NOMO-1 treated with DMSO at 0.1 percent for 48 hours (cell line): ENCODE data around the gene PANK4.
"Not testable (repeated sequence)": the region's sequence is repeated elsewhere in the genome, so short reads cannot be mapped to it uniquely, and the experiment has no call there.

Experiments used
- DNase-seq: peaks from one replicate; lab custom pipeline; 2025; ENCODE audit not compliant: unreplicated experiment; lab: John Stamatoyannopoulos, UW

Gene PANK4

DNA sequence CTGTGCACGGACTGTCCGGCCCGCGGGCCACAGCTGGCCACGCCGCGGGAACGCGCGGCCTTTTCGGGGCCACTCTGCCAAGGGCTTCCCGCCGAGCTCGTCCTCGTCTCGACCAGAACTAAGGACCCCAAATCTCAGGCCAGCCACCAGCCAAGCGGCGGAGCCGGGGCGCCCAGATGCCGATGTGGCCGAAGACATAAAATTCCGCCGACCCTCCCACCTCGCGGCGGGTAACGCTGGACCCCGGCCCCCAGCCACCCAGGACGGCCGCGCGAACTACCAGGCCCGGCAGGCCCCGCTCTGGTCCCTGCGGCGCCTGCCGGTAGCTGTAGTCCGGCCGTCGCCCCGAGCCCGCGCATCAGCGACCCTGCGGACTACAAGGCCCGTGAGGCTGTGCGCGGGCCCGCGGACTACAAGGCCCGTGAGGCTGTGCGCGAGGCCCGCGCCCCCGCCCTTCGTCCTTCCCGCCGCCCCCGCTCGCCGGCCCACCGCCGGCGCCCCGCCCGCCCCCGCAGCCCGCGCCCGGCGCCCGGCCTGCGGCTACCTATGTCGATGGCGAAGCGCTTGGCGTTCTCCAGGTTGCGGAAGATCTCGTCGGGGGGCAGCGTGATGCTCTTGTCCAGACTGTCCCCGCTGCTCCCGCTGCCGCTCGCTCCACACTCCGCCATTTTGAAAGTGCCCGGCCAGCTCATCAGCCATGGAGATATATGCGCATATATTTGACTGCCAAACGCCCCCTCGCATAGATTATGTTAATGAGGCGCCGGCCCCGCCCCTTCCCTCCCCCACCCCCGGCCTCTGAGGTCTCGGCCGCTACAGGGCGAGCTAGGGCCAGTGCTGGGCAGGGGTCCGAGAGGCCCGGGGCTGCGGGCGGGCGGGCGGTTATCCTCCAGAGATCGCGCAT, at the start of gene PANK4:
Gene PANK4 (minus strand): TSS at position 677 of the 904 bp plus-strand sequence. CDS start 9 bp downstream, at position 668.
- peak; percentile 88 for DNase-seq

DNA sequence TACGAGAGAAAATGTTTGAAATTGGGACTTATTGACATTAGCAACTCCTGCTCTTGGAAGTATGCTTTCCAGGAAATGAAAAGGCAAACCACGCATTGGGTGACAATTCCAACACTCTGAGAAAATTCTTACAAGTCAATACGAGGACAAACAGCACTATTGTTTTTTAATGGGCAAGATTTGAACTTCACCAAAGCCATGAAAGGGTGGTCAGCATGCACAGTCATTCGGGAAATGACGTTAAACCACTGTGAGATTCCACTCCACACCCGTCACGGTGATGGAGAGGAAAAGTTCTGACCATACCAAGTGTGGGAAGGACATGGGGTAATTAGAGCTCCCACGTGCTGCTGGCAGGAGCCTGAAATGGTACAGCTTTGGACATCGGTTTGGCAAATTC, 48.0 kb upstream of the PANK4 start:
- no peak for DNase-seq

- DNase-seq = no peak
Measured at GRCh38 chr1:2573250-2573920, 47.0 kb upstream of the PANK4 start.

GRCh38 chr1:2571348-2571747, 45.0 kb upstream of the PANK4 start:
- no peak for DNase-seq

DNA sequence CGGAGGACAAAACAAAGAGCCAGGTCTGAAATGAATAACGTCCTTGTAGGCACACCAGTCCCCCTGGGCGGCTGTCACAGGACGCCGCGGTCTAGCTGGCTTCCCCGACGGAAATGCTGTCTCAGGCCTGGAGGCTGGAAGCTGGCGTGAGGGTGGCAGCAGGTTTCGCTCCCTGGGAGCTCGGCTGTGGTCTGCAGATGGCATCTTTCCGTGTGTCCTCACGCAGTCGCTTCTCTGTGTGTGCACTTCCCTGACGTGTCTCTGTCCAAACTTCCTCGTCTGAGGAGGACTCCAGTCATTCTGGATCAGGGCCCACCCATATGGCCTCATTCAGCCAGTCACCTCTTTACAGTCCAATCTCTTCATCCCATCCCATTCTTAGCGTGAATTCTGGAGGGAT, 43.9 kb upstream of the PANK4 start:
- no peak for DNase-seq

- not testable (repeated sequence) for DNase-seq
Measured at GRCh38 chr1:2569703-2570102, 43.3 kb upstream of the PANK4 start.

- DNase-seq = no peak
Measured at GRCh38 chr1:2569060-2569459, 42.7 kb upstream of the PANK4 start.

DNA sequence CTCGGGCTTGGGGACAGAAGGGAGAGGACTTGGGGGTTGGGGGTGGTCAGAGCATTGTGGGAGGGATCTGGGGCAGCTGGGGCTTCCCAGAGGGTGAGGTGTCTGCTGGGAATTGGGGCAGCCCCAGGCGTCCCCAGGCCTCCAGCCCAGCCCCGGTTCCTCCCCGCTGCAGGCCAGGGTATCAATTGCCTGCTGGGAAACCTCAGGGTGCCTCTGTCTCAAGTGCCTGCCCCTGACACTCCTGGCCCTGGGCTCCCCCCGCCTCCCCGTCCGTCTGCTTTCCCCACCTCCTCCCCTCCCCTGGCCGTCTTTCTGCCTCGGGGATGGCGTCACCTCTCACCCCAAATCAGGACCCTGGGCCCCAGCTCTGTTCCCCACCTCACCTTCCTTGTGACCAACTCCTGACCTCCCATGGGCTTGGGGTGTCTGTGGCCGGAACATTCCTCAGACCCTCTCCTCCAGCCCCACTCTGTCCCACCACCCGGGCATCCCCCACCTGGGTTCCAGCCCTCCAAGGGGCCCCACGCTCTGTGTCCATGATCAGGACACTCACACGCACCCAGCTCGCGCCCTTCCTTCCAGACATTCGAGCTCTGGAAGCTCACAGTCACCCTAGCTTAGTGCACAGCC, 41.9 kb upstream of the PANK4 start:
- not testable (repeated sequence) for DNase-seq

- DNase-seq = no peak
Measured at GRCh38 chr1:2567083-2567679, 40.8 kb upstream of the PANK4 start.

DNA sequence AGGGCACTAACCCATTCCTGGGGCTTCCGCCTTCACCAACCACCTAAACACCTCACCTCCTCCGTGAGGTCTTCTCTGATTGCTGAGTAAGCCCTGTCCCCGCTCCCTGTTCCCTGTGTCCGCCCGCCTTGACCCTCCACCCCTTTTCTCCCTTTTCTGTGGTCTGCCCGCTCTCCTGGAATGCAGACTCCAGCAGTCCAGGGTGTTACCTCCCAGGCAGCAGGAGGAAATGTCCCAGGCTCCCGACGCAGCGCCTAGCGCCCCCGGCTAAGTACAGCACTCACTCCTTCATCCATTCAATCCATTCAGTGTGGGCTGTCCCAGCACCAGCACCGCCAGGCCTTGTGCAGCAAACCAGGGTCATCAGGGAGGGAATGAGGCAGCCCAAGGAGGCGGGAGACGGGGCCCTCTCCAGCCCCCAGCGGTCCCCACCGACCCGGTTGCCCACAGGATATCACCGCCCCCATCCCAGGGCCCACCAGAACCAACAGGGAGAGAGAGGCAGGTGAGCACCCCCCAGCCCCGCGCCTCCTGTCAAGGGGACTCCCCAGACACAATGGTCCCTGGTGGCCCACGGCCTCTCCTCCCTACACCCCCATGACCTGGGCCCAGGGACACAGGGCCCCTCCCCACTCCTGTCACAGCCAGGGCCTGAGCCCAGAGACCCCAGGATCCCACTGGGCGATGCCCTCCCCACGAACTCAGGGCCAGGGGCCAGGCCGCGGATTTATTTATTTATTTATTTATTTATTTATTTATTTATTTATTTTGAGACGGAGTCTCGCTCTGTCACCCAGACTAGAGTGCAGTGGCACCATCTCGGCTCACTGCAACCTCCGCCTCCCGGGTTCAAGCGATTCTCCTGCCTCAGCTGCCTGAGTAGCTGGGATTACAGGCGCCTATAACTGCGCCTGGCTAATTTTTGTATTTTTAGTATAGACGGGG, 40.0 kb upstream of the PANK4 start:
- no peak for DNase-seq

- no peak for DNase-seq
Measured at GRCh38 chr1:2564815-2565374, 38.5 kb upstream of the PANK4 start.

GRCh38 chr1:2564006-2564814, 37.8 kb upstream of the PANK4 start:
- no peak for DNase-seq

DNA sequence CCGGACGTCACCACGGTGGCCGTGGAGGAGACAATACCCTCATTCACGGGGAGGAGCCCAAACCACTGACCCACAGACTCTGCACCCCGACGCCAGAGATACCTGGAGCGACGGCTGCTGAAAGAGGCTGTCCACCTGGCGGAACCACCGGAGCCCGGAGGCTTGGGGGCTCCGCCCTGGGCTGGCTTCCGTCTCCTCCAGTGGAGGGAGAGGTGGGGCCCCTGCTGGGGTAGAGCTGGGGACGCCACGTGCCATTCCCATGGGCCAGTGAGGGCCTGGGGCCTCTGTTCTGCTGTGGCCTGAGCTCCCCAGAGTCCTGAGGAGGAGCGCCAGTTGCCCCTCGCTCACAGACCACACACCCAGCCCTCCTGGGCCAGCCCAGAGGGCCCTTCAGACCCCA, 36.8 kb upstream of the PANK4 start:
- no peak for DNase-seq

- DNase-seq = no peak
Measured at GRCh38 chr1:2561898-2562895, 35.8 kb upstream of the PANK4 start.

GRCh38 chr1:2561446-2561845, 35.0 kb upstream of the PANK4 start:
- no peak for DNase-seq

- DNase-seq = no peak
Measured at GRCh38 chr1:2560299-2561073, 34.1 kb upstream of the PANK4 start.
